Measurements from ENCODE around the gene DDIT3.

The DDIT3 gene

GRCh38 chr12:57467212-57467874 lies 53.0 kb downstream of the DDIT3 start:
- no peak for DNase-seq (ENCODE audit: low spot score)

Data from kidney tubule cell (primary cell).